ENCODE measurements around the gene SEMA3F. TPM values are rescaled to one million over a fixed set of nuclear protein-coding genes. Genes with fewer than 3 reads are reported as not detected.

SEMA3F gene
- total RNA-seq, 4 donors from 2014 or later: 10.5 to 33.1 (median 12.9) TPM

GRCh38 chr3:50155891-50156290, 767 bp downstream of the SEMA3F start:
- no peak for DNase-seq
- H3K4me3 ChIP-seq: peak overlapping the region; percentile 36 to 47
- H3K9me3 ChIP-seq: no peaks in the 10 kb centered on the region
- H3K36me3 ChIP-seq: no peaks in the 10 kb centered on the region
- peaks cover 0 to 28% of the 10 kb centered on the region in 2 donors for H3K4me1 ChIP-seq
- intact Hi-C loops (cut with DNase I; ENCODE audit: low total_unique reads): no loop called here
- H3K27ac ChIP-seq: peak overlapping the region; percentile 81 to 84
- H3K27me3 ChIP-seq: no peaks in the 10 kb centered on the region
- TF ChIP-seq CTCF (IDR thresholded peaks at IDR 0.05): no peak
- TF ChIP-seq POLR2A (IDR thresholded peaks at IDR 0.05): no peak

GRCh38 chr3:50156549-50157493, 1.7 kb downstream of the SEMA3F start:
- H3K27me3 ChIP-seq: no peaks in the 10 kb centered on the region
- peak overlapping the region; percentile 22 to 36 for H3K4me3 ChIP-seq
- peak overlapping the region; percentile 81 to 84 for H3K27ac ChIP-seq
- TF ChIP-seq POLR2A (IDR thresholded peaks at IDR 0.05) (no peak), CTCF (IDR thresholded peaks at IDR 0.05) (no peak)
- peaks cover 0 to 29% of the 10 kb centered on the region in 2 donors for H3K4me1 ChIP-seq
- no peaks in the 10 kb centered on the region for H3K9me3 ChIP-seq
- DNase-seq: no peak
- H3K36me3 ChIP-seq: no peaks in the 10 kb centered on the region
- intact Hi-C loops (cut with DNase I; ENCODE audit: low total_unique reads): no loop called here

- Histone ChIP-seq H3K36me3 (no peaks in the 10 kb centered on the region), H3K27ac (peak overlapping the region; percentile 81 to 84), H3K27me3 (no peaks in the 10 kb centered on the region), H3K9me3 (no peaks in the 10 kb centered on the region), H3K4me3 (no peak overlapping the region), H3K4me1 (peaks cover 0 to 35% of the 10 kb centered on the region in 2 donors)
- TF ChIP-seq CTCF (IDR thresholded peaks at IDR 0.05) (no peak), POLR2A (IDR thresholded peaks at IDR 0.05) (no peak)
- intact Hi-C loops (cut with DNase I; ENCODE audit: low total_unique reads): no loop called here
- no peak for DNase-seq
Measured at GRCh38 chr3:50157827-50158529, 2.9 kb downstream of the SEMA3F start.

GRCh38 chr3:50158530-50159146, 3.5 kb downstream of the SEMA3F start:
- Histone ChIP-seq H3K9me3 (no peaks in the 10 kb centered on the region), H3K27ac (peak overlapping the region; percentile 81 to 84), H3K4me1 (peaks cover 0 to 37% of the 10 kb centered on the region in 2 donors), H3K36me3 (no peaks in the 10 kb centered on the region), H3K27me3 (no peaks in the 10 kb centered on the region), H3K4me3 (no peak overlapping the region)
- DNase-seq: no peak
- TF ChIP-seq POLR2A (IDR thresholded peaks at IDR 0.05): no peak
- intact Hi-C loops (cut with DNase I; ENCODE audit: low total_unique reads): no loop called here

- Histone ChIP-seq H3K36me3 (no peaks in the 10 kb centered on the region), H3K27ac (peak overlapping the region; percentile 81 to 84), H3K9me3 (no peaks in the 10 kb centered on the region), H3K4me1 (peaks cover 9 to 50% of the 10 kb centered on the region in 2 donors), H3K27me3 (no peaks in the 10 kb centered on the region), H3K4me3 (no peak overlapping the region)
- TF ChIP-seq CTCF (IDR thresholded peaks at IDR 0.05) (no peak), POLR2A (IDR thresholded peaks at IDR 0.05) (no peak)
- peak; percentile 50 to 64 for DNase-seq
- intact Hi-C loops (cut with DNase I; ENCODE audit: low total_unique reads): no loop called here
Measured at GRCh38 chr3:50160561-50160983, 5.4 kb downstream of the SEMA3F start.
